ENCODE data around the gene PPM1J.

PPM1J gene

GRCh38 chr1:112678605-112679004 lies 36.5 kb downstream of the PPM1J start:
- Histone ChIP-seq H3K9me2 (replicated peaks; ENCODE audit: insufficient read depth, low read length) (no peaks in the 10 kb centered on the region), H3K4me2 (ENCODE audit: low read depth, low read length) (no peak overlapping the region), H3K36me3 (replicated peaks; ENCODE audit: insufficient read depth, low read length) (no peaks in the 10 kb centered on the region), H3F3A (ENCODE audit: insufficient read depth, low read length) (peaks cover 5% of the 10 kb centered on the region; the same call in 1 of the 2 replicates), H3K9ac (ENCODE audit: low read length) (no peak overlapping the region), H3K27me3 (replicated peaks; ENCODE audit: insufficient read depth, low read length) (no peaks in the 10 kb centered on the region), H3K4me3 (ENCODE audit: low read length) (no peak overlapping the region), H4K20me1 (ENCODE audit: insufficient read depth, low read length) (no peaks in the 10 kb centered on the region), H3K27ac (ENCODE audit: low read length) (no peak overlapping the region), H3K4me1 (ENCODE audit: low read length) (no peaks in the 10 kb centered on the region), H2AFZ (ENCODE audit: low read length) (no peak overlapping the region), H3K79me2 (ENCODE audit: low read length) (no peaks in the 10 kb centered on the region), H3K9me3 (replicated peaks; ENCODE audit: insufficient read depth, low read length) (no peaks in the 10 kb centered on the region)
- no peak for DNase-seq
- TF ChIP-seq EZH2phosphoT487 (IDR thresholded peaks at IDR 0.05; ENCODE audit: low read length) (no peak), CTCF (IDR thresholded peaks at IDR 0.05; ENCODE audit: low read length) (no peak), EZH2 (optimal IDR thresholded peaks at IDR 0.05; ENCODE audit: low read depth, low read length) (no peak)

GRCh38 chr1:112677501-112677900 lies 37.6 kb downstream of the PPM1J start:
- Histone ChIP-seq H3F3A (ENCODE audit: insufficient read depth, low read length) (peaks cover 13% of the 10 kb centered on the region; the same call in 1 of the 2 replicates), H3K9ac (ENCODE audit: low read length) (no peak overlapping the region)
- DNase-seq: no peak

DNA sequence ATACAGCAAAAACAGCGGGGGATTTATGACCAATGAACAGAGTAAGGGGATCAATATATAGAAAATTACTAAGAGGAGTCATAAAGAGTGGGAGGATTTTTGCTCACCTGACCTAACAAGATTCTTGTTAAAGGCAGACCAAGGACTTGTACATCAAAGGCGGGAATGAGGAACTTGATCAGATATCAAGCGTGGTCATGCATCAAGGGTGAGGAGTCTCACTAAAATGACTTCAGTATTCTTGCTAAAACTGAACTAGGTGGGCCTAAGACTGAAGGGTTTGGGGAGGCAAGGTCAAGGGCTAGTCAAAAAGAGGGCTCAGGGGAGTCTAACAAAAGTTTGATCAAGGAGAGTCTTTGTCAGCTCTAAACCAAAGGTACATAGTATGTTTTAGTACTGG lies 38.6 kb downstream of the PPM1J start:
- Histone ChIP-seq H3K27ac (ENCODE audit: low read length) (no peak overlapping the region), H3K4me2 (ENCODE audit: low read depth, low read length) (no peak overlapping the region), H3F3A (ENCODE audit: insufficient read depth, low read length) (peaks cover 13% of the 10 kb centered on the region; the same call in 1 of the 2 replicates), H3K4me3 (ENCODE audit: low read length) (no peak overlapping the region), H3K79me2 (ENCODE audit: low read length) (no peaks in the 10 kb centered on the region), H2AFZ (ENCODE audit: low read length) (no peak overlapping the region), H3K9me3 (replicated peaks; ENCODE audit: insufficient read depth, low read length) (no peaks in the 10 kb centered on the region), H3K4me1 (ENCODE audit: low read length) (no peaks in the 10 kb centered on the region), H3K27me3 (replicated peaks; ENCODE audit: insufficient read depth, low read length) (no peaks in the 10 kb centered on the region), H4K20me1 (ENCODE audit: insufficient read depth, low read length) (no peaks in the 10 kb centered on the region), H3K36me3 (replicated peaks; ENCODE audit: insufficient read depth, low read length) (no peaks in the 10 kb centered on the region), H3K9ac (ENCODE audit: low read length) (no peak overlapping the region), H3K9me2 (replicated peaks; ENCODE audit: insufficient read depth, low read length) (no peaks in the 10 kb centered on the region)
- no peak for TF ChIP-seq CTCF (IDR thresholded peaks at IDR 0.05; ENCODE audit: low read length)
- TF ChIP-seq EZH2phosphoT487 (IDR thresholded peaks at IDR 0.05; ENCODE audit: low read length): no peak
- TF ChIP-seq EZH2 (optimal IDR thresholded peaks at IDR 0.05; ENCODE audit: low read depth, low read length): no peak
- no peak for DNase-seq

More at GRCh38 chr1:112677501-112677900, 37.6 kb downstream of the PPM1J start:
- Histone ChIP-seq H2AFZ (ENCODE audit: low read length) (no peak overlapping the region), H3K9me2 (replicated peaks; ENCODE audit: insufficient read depth, low read length) (no peaks in the 10 kb centered on the region), H3K27ac (ENCODE audit: low read length) (no peak overlapping the region), H3K36me3 (replicated peaks; ENCODE audit: insufficient read depth, low read length) (no peaks in the 10 kb centered on the region), H3K4me1 (ENCODE audit: low read length) (no peaks in the 10 kb centered on the region), H3K27me3 (replicated peaks; ENCODE audit: insufficient read depth, low read length) (no peaks in the 10 kb centered on the region), H4K20me1 (ENCODE audit: insufficient read depth, low read length) (no peaks in the 10 kb centered on the region), H3K4me3 (ENCODE audit: low read length) (no peak overlapping the region), H3K9me3 (replicated peaks; ENCODE audit: insufficient read depth, low read length) (no peaks in the 10 kb centered on the region), H3K4me2 (ENCODE audit: low read depth, low read length) (no peak overlapping the region), H3K79me2 (ENCODE audit: low read length) (no peaks in the 10 kb centered on the region)
- no peak for TF ChIP-seq EZH2phosphoT487 (IDR thresholded peaks at IDR 0.05; ENCODE audit: low read length)
- TF ChIP-seq EZH2 (optimal IDR thresholded peaks at IDR 0.05; ENCODE audit: low read depth, low read length): no peak
- no peak for TF ChIP-seq CTCF (IDR thresholded peaks at IDR 0.05; ENCODE audit: low read length)
